GM19438 (cell line): Measurements from ENCODE around the gene DNMT3A.

Experiments used
- ATAC-seq: cut with Tn5 transposase; IDR thresholded peaks from one replicate; pipeline ENCODE4 v1.9.1; 2021; ENCODE audit warnings: low read depth; ENCODE audit not compliant: unreplicated experiment

Gene DNMT3A

DNA sequence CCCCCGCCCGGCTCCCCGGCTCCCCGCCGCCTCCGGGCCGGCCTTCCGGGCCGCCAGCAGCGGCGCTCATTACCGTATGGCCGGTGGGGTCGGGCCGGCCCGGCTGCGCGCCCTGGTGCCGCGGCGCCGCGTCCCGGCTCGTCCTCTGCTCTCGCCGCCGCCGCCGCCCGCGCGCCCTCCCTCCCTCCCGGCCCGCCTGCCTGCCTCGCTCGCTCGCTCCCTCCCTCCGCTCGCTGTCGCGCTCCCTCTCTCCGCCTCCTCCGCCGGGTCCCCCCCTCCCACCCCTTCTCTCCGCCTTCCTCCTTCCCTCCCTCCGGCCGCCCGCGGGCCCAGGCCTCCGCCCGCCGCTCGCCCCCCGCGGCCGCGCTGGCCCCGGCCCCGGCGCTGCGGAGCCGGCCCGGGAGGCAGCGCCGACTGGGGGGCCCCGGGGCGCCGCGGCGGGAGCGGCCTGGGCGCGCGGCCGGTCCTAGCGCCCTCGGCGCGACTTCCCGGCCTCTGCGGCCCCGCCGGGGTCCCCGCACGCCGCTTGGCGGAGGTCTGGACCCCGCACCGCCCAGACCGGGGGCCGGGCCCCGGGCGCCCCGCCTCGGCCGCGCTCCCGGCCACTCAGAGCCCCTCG lies at the start of gene DNMT3A:
TSS of gene DNMT3A (minus strand) at position 173 of the 619 bp plus-strand sequence. CDS start 27,941 bp downstream, outside the sequence.
- ATAC-seq = peak; percentile 39

GRCh38 chr2:25389161-25389560 lies 47.4 kb upstream of the DNMT3A start:
- ATAC-seq = no peak

GRCh38 chr2:25388491-25388890 lies 46.8 kb upstream of the DNMT3A start:
- no peak for ATAC-seq

- ATAC-seq = no peak
These were observed 46.2 kb upstream of the DNMT3A start for GRCh38 chr2:25387876-25388449.

- no peak for ATAC-seq
These were observed 45.5 kb upstream of the DNMT3A start for GRCh38 chr2:25386971-25387875.

- no peak for ATAC-seq
These were observed 44.2 kb upstream of the DNMT3A start for GRCh38 chr2:25385910-25386309.

GRCh38 chr2:25383806-25384205 lies 42.1 kb upstream of the DNMT3A start:
- no peak for ATAC-seq

DNA sequence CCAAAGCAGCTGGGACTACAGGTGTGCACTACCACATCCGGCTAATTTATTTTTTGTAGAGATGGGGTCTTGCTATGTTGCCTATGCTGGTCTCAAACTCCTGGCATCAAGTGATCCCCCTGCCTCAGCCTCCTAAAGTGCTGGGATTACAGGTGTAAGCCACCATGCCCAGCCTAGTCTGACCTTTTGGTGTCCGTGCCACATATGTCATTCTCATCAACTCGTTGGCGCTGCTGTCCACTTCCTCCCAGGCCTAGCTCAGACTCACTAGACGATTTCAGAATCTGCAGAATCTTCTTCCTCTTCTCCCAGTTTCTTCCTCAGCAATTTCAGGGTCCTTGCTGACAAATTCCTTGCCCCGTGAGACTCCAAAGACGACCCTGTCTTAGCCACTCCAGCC lies 39.8 kb upstream of the DNMT3A start:
- ATAC-seq = no peak

DNA sequence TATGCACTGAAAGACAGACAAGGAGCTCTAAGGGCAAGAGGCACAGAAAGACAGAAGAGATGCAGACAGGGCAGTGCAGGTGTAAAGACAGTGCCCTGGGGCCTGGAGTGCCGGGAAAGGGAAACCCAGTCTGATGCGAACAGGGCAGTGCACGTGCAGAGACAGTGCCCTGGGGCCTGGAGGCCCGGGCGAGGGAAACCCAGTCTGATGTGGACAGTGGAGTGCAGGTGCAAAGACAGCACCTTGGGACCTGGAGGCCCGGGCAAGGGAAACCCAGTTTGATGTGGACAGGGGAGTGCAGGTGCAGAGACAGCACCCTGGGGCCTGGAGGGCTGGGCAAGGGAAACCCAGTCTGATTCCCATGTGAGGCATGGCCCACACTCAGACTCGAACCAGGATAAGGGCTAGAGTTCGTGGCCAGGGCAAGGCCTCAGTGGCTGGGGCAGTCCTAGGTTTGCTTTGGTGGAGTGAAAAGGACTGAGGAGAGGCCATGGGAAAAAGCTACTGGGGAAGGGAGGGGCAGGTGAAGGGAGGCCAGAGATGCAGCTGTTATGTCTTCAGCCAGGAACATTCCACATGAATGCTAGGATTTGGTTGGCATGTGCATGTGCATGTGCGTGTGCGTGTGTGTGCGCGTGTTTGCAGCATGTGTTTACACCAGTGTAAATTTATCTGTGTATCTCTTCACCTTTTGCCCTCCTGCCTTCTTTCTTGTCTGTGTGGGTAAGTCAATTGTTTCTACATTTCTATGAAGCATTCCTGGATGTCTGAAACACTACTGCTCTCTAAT lies 39.1 kb upstream of the DNMT3A start:
- no peak for ATAC-seq

DNA sequence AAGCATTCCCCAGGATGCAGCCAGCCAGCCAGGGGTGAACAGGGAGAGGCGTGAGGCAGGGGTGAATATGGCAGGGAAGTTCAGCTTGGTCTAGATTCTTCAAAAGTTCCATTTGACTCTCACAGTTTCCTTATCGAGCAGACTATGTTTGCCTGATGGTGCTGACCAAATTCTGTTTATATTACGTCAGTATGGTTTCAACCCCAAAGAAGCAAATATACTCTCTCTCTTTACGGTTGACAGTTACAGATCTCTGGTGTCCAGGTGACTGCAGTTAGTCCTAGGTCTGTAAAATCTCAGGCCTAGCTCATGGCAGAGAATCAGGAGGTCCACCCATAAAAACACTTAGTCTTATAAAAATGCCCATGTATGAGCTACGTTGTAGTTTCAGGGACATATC lies 38.3 kb upstream of the DNMT3A start:
- ATAC-seq = no peak

DNA sequence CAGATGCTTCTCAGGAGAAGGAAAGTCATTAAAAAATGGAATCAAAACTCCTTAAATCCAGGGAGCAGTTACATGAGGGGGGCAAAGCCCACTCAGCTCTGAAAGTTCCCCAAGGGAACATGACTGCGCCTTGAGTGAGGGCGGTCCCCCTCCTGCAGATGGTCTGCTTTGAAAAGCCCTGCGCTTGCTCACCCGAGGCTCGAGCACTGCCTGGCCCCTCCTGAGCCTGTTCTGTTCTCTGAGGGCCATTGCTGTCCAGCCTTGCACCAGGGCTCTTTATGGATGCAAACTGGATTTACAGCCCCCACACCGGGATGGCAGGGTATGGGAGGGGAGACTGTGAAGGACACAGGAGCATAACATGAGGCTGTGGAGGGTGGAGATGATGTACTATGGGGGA lies 37.8 kb upstream of the DNMT3A start:
- ATAC-seq = no peak

DNA sequence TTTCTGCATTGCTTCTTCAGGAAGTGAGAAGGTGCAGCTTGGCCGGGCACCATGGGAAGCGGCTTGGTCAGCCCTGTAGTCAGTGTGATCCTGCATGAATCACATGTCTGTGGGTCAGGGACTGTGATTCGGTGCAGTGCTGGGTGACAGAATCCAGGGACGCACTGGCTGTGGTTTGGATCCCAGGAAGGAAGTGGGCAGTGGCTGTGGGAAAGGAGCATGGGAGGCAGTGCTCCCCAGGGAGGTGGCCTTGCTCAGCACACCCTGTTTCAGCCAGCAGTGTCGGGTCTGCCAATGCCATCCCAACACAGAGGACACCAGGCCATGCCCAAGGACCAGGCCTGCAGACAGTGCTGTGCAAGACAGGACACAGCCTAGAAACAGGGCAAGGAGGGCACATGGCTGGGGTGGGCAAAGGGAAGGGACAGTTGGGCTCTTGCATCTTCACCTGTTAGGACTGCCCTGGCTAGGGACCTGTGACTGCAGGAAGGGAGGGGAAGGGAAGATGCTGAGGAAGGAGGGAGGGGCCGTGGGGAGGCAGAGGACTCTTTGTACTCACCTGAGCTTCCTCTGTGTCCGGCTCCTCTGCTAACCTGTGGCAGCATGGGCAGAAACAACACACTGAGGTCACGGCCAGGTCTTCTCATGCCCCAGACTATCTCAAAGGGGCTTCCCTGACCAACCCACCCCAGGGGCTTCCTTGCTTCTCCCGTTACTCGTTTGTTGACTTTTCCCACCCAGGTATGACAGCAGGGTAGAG lies 37.2 kb upstream of the DNMT3A start:
- no peak for ATAC-seq

GRCh38 chr2:25377822-25378421 lies 36.2 kb upstream of the DNMT3A start:
- ATAC-seq = no peak

GRCh38 chr2:25376750-25377621 lies 35.3 kb upstream of the DNMT3A start:
- peak; percentile 95 for ATAC-seq

DNA sequence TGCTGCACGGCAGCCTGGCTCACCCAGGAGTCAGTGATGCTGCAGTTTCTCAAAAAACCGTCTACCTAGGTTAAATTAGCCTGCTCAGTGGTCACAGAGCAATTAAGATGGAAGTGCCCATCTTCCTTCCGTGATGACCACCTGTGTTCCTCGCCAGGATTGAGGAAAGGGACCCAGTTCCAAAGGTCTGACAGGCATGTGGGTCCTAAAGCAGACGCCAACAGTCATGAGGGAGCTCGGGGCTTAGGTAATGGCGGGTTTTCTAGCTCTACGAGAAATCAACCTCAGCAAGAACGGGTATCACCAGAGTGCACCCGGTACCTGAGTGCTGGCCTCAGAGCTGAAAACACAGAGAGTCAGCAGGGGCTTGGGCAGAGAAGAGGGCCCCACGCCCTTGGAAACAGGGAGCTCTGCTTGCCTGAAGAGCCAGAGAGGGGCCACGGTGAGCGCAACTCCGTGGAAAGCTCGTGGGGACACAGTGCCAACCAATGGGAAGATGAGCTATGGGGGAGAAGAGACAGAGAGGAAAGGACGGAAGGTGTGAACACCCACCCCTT lies 34.3 kb upstream of the DNMT3A start:
- no peak for ATAC-seq

DNA sequence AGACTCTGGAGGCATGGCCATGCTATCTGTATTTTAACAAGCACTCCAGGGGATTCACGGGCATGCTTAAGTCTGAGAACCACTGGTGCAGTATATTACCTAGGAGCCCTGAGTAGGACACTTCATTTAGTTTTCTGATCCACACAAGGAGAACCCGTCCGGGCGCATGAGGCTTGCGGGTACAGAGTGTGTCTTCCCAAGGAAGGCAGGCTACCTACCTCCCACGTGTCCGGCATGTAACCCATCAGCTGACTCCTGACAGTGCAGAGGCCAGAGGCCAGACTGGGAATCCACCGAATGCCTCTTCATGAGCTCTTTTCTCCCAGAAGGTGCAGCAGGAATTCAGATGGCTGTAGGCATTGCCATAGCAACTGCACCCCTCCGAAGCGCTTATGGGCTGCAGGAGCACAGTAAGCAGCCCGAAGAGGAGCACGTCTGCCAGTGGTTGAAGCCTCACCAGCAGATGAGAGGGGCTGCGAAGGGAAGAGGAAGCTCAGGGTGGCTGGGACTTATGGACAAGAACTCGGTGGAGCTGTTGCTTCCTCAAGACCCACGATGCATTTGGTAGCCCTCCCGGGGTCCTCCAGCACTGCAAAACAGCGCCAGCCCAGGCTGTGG lies 33.8 kb upstream of the DNMT3A start:
- ATAC-seq = no peak

GRCh38 chr2:25374827-25375226 lies 33.1 kb upstream of the DNMT3A start:
- no peak for ATAC-seq

- no peak for ATAC-seq
These were observed 32.7 kb upstream of the DNMT3A start for GRCh38 chr2:25374411-25374810.
